ENCODE results near the gene SPTBN1.

The SPTBN1 gene

DNA sequence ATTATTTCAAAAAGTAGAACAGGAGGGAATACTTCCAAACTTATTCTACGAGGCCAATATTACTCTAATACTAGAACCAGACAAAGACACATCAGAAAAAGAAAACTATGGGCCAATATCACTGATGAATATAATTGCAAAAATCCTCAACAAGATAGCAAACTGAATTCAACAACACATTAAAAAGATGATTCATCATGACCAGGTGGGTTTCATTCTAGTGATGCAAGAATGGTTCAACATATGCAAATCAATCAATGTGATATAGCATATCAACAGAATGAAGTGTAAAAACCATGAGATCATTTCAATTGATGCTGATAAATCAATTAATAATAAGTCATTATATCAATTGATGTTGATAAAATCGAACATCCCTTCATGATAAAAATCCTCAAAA lies 244.9 kb downstream of the SPTBN1 start:
- no peaks in the 10 kb centered on the region for H3K27me3 ChIP-seq (ENCODE audit: control insufficient read depth, insufficient read depth, low read length)
- H3K9ac ChIP-seq (ENCODE audit: low read length) = no peak overlapping the region
- no peaks in the 10 kb centered on the region for H3K4me1 ChIP-seq (ENCODE audit: control insufficient read depth, insufficient read depth, low read length)
- peaks cover 7% of the 10 kb centered on the region; the same call in 1 of the 2 replicates for H3K9me3 ChIP-seq (ENCODE audit: control insufficient read depth, insufficient read depth, low read depth, low read length)
- no peak overlapping the region for H3K4me3 ChIP-seq (ENCODE audit: low read depth, low read length)
- no peak overlapping the region for H3K27ac ChIP-seq (ENCODE audit: low read depth, low read length)
- no peaks in the 10 kb centered on the region for H3K36me3 ChIP-seq (ENCODE audit: control insufficient read depth, insufficient read depth, low read length)

DNA sequence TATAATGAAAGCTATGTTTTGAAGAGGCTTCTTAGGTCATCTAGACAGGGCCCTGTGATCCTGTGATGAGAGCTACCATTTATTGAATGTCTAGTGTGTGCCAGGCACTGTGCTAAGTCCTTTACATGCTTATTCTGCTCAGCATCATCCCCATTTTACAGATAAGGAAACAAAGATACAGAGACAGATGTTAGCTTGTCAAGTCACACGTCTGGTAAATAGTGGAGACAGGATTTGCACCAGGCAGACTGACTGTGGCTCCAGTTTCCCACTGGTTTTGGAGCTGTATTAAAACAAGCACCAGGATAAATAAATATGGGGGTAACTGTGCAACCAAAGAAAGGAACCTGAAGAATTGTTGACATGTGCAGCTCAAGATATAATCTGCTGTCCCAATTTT lies 248.1 kb downstream of the SPTBN1 start:
- no peak overlapping the region for H3K27ac ChIP-seq (ENCODE audit: low read depth, low read length)
- no peaks in the 10 kb centered on the region for H3K4me1 ChIP-seq (ENCODE audit: control insufficient read depth, insufficient read depth, low read length)
- H3K4me3 ChIP-seq (ENCODE audit: low read depth, low read length) = no peak overlapping the region
- H3K36me3 ChIP-seq (ENCODE audit: control insufficient read depth, insufficient read depth, low read length) = no peaks in the 10 kb centered on the region
- no peaks in the 10 kb centered on the region for H3K27me3 ChIP-seq (ENCODE audit: control insufficient read depth, insufficient read depth, low read length)
- no peaks in the 10 kb centered on the region for H3K9me3 ChIP-seq (ENCODE audit: control insufficient read depth, insufficient read depth, low read depth, low read length)
- no peak overlapping the region for H3K9ac ChIP-seq (ENCODE audit: low read length)

DNA sequence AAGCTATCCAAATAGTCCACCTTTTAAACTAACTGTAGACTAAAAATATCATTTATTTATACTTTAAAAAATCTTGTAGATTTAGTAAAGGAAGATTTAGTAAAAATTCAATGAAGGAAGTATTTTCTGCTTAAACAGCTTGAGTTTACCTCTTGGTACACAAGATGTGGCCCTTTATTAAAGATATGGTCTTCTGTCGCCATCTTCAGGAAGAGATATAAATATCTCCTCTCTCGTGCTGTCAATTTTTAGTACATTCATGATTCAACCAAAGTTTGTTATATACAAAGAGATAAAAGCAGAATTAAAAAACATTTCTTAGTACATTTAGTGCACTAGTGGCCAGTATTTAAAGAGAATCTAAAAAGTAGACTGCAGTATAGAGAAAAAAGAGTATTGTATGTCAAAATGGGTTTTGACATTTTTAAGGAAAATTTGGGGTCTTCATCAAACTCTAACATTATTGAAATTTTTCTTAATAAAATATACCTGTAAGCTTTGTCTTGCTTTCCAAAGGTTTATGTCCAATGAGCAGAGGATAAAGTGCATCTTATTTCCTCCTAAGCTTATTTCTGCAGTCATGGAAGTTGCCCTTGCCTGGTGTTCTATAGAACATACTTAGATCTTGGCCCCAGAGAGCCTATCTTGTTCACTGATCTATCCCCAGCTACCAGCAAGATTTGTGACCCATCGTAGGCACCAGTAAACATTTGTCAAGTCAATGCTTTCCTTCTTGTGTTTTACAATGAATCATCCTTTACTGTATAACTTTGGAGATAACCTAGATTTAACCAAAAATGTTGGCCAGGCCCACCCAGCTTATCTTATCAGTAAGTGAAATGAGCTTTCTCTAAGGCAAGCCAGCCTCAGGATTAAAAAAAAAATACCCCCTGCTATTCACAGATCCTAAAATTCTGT lies 248.8 kb downstream of the SPTBN1 start:
- Histone ChIP-seq H3K9ac (ENCODE audit: low read length) (no peak overlapping the region), H3K27me3 (ENCODE audit: control insufficient read depth, insufficient read depth, low read length) (no peaks in the 10 kb centered on the region), H3K4me3 (ENCODE audit: low read depth, low read length) (no peak overlapping the region), H3K27ac (ENCODE audit: low read depth, low read length) (no peak overlapping the region), H3K36me3 (ENCODE audit: control insufficient read depth, insufficient read depth, low read length) (no peaks in the 10 kb centered on the region), H3K9me3 (ENCODE audit: control insufficient read depth, insufficient read depth, low read depth, low read length) (no peaks in the 10 kb centered on the region), H3K4me1 (ENCODE audit: control insufficient read depth, insufficient read depth, low read length) (0 out of 2 replicates have a peak, but pooled peaks cover 3% of the 10 kb centered on the region)

DNA sequence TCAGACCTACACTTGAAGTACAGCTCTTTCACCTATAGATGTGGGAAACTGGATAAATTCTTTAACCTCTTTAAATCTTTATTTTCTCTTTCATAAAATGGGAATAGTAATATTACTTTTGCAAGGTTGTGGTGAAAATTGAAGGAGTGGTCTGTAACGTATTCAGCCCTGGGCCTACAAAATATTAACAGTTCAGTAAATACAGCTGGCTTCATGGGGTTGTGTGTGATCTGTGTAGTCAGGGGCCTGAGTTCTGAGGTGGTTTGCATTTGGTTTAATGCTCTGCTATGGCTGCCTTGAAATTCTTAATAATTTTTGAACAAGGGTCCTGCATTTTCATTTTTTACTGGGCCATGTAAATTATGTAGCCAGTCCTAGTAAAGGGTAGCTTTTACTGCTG lies 250.5 kb downstream of the SPTBN1 start:
- H3K9ac ChIP-seq (ENCODE audit: low read length) = no peak overlapping the region
- no peak overlapping the region for H3K4me3 ChIP-seq (ENCODE audit: low read depth, low read length)
- 0 out of 2 replicates have a peak, but pooled peaks cover 3% of the 10 kb centered on the region for H3K4me1 ChIP-seq (ENCODE audit: control insufficient read depth, insufficient read depth, low read length)
- H3K9me3 ChIP-seq (ENCODE audit: control insufficient read depth, insufficient read depth, low read depth, low read length) = no peaks in the 10 kb centered on the region
- H3K27ac ChIP-seq (ENCODE audit: low read depth, low read length) = no peak overlapping the region
- H3K27me3 ChIP-seq (ENCODE audit: control insufficient read depth, insufficient read depth, low read length) = no peaks in the 10 kb centered on the region
- H3K36me3 ChIP-seq (ENCODE audit: control insufficient read depth, insufficient read depth, low read length) = no peaks in the 10 kb centered on the region

DNA sequence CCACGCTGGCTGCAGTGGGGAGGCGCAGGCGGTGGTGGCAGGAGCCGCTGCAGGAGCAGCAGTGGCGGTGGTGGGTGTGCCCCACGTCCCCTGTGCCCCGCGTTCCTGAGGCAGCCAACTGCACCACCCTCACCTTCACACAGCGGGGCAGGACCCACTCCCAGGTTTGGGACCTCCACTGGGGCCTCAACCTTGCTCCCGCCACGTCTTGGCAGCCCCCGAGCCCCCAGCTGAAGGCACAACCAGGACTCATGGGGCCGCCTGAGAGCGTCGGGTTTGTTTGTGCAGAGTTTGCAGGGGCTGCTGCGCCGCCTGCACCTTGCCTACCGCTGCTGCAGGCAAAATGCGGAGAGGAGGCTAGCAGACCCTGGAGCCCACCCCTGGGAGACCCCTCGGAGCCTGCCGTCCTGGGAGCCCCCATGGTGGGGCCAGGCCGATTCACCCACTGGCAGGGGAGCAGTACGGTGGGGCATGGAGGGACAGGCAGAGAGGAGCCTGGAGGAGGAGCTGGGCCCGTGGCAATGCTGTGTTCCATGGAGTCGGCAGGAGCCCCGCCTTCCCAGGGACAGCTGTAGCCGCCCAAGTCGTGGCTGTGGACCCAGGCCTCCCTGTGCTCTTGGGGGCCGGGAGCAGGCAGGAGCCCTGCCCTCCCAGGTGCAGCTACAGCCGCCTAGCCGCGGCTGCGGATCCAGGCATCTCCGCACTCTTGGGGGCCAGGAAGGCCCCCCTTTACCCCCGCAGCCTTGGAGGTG lies 252.6 kb downstream of the SPTBN1 start:
- no peaks in the 10 kb centered on the region for H3K27me3 ChIP-seq (ENCODE audit: control insufficient read depth, insufficient read depth, low read length)
- H3K27ac ChIP-seq (ENCODE audit: low read depth, low read length) = no peak overlapping the region
- peak overlapping the region; percentile 53 for H3K4me3 ChIP-seq (ENCODE audit: low read depth, low read length)
- H3K4me1 ChIP-seq (ENCODE audit: control insufficient read depth, insufficient read depth, low read length) = 0 out of 2 replicates have a peak, but pooled peaks cover 3% of the 10 kb centered on the region
- no peaks in the 10 kb centered on the region for H3K9me3 ChIP-seq (ENCODE audit: control insufficient read depth, insufficient read depth, low read depth, low read length)
- no peak overlapping the region for H3K9ac ChIP-seq (ENCODE audit: low read length)
- H3K36me3 ChIP-seq (ENCODE audit: control insufficient read depth, insufficient read depth, low read length) = no peaks in the 10 kb centered on the region

DNA sequence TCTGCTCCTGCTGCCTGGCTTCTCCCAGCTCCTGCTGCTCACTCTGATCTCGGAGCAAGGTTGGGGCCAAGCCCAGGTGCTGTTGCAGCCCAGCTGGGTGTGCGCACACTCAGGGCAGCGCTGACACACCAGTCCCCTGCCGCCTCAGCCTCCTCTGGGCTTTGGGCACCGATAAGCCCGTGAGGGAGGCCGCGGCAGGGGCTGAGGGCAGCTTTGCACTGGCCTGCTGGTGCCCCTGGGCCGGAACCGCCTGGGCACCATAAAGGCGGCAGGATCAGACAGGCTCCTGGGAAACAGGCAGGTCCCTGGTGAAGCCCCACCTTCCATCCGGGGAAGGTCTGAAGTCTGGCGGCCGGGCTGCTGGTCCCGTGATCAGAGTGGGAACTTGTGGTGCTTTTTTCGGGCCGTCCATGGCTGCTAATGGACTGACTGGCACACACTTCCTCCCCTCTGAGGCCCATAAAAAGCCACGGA lies 253.2 kb downstream of the SPTBN1 start:
- Histone ChIP-seq H3K9me3 (ENCODE audit: control insufficient read depth, insufficient read depth, low read depth, low read length) (no peaks in the 10 kb centered on the region), H3K4me1 (ENCODE audit: control insufficient read depth, insufficient read depth, low read length) (0 out of 2 replicates have a peak, but pooled peaks cover 3% of the 10 kb centered on the region), H3K36me3 (ENCODE audit: control insufficient read depth, insufficient read depth, low read length) (no peaks in the 10 kb centered on the region), H3K4me3 (ENCODE audit: low read depth, low read length) (peak overlapping the region; percentile 53), H3K27ac (ENCODE audit: low read depth, low read length) (no peak overlapping the region), H3K27me3 (ENCODE audit: control insufficient read depth, insufficient read depth, low read length) (no peaks in the 10 kb centered on the region), H3K9ac (ENCODE audit: low read length) (no peak overlapping the region)

DNA sequence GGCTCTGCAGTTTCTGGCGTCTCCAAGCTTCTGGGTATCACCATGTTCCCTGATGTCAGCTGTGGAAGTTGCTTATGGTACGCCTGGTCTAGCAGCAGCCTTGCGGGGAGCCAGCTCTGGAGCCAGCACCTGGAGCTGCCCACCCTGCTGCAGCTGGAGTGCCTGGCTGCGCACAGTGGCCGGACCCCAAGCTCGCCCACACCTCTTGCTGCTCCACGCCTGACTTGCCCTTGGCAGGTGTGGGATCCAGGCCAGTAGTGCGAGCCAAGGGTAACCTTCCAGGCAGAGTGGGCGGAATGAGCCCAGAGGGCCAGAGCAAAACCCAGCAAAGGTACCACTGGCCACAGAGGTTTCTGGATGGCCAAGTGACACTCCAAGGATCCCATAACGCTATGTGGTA lies 254.1 kb downstream of the SPTBN1 start:
- Histone ChIP-seq H3K9me3 (ENCODE audit: control insufficient read depth, insufficient read depth, low read depth, low read length) (no peaks in the 10 kb centered on the region), H3K27me3 (ENCODE audit: control insufficient read depth, insufficient read depth, low read length) (no peaks in the 10 kb centered on the region), H3K36me3 (ENCODE audit: control insufficient read depth, insufficient read depth, low read length) (no peaks in the 10 kb centered on the region), H3K4me3 (ENCODE audit: low read depth, low read length) (no peak overlapping the region), H3K4me1 (ENCODE audit: control insufficient read depth, insufficient read depth, low read length) (0 out of 2 replicates have a peak, but pooled peaks cover 3% of the 10 kb centered on the region), H3K27ac (ENCODE audit: low read depth, low read length) (no peak overlapping the region), H3K9ac (ENCODE audit: low read length) (no peak overlapping the region)

DNA sequence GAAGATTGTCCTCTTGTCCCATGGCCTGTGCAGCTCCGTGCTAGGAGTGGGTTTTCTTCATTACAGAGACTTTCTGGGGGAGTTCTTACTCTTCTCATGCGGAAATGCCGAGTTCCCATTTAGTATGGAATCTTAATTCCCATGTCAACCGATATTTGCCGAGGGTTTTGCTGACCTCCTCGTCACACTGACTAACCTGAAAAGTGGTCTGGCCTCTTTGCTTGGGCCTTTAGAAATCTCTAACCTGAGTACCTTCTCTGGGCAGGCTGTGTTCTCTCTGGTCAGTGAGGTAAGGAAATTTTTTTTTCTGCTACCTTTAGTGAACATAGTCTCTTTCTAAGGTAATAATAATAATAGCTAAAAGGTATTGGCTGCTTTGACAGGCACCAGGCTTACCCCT lies 256.4 kb downstream of the SPTBN1 start:
- no peak overlapping the region for H3K9ac ChIP-seq (ENCODE audit: low read length)
- no peaks in the 10 kb centered on the region for H3K9me3 ChIP-seq (ENCODE audit: control insufficient read depth, insufficient read depth, low read depth, low read length)
- H3K27me3 ChIP-seq (ENCODE audit: control insufficient read depth, insufficient read depth, low read length) = peaks cover 5% of the 10 kb centered on the region; the same call in 1 of the 2 replicates
- H3K4me1 ChIP-seq (ENCODE audit: control insufficient read depth, insufficient read depth, low read length) = 0 out of 2 replicates have a peak, but pooled peaks cover 3% of the 10 kb centered on the region
- H3K27ac ChIP-seq (ENCODE audit: low read depth, low read length) = no peak overlapping the region
- no peaks in the 10 kb centered on the region for H3K36me3 ChIP-seq (ENCODE audit: control insufficient read depth, insufficient read depth, low read length)
- no peak overlapping the region for H3K4me3 ChIP-seq (ENCODE audit: low read depth, low read length)

DNA sequence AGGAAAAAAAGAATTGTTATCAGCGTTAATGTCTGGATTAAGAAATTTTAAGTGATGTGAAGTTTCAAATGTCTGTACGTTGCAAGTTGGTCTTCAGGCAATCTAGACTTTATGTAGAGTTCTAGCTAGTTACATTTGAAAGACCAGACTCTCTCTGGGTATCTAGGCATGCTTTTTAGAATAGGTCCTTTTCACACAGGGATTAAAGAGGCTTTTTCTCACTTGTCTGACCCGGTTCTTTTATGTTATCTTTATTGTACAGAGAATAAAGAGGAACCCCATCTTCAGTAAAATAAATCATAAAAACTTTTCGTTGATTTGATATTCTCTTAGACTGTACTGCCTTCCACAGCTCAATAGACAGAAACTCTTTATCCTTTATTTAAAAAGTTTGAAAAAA lies 258.9 kb downstream of the SPTBN1 start:
- Histone ChIP-seq H3K9me3 (ENCODE audit: control insufficient read depth, insufficient read depth, low read depth, low read length) (no peaks in the 10 kb centered on the region), H3K9ac (ENCODE audit: low read length) (no peak overlapping the region), H3K36me3 (ENCODE audit: control insufficient read depth, insufficient read depth, low read length) (no peaks in the 10 kb centered on the region), H3K4me3 (ENCODE audit: low read depth, low read length) (no peak overlapping the region), H3K27me3 (ENCODE audit: control insufficient read depth, insufficient read depth, low read length) (peaks cover 5% of the 10 kb centered on the region; the same call in 1 of the 2 replicates), H3K27ac (ENCODE audit: low read depth, low read length) (no peak overlapping the region), H3K4me1 (ENCODE audit: control insufficient read depth, insufficient read depth, low read length) (no peaks in the 10 kb centered on the region)

DNA sequence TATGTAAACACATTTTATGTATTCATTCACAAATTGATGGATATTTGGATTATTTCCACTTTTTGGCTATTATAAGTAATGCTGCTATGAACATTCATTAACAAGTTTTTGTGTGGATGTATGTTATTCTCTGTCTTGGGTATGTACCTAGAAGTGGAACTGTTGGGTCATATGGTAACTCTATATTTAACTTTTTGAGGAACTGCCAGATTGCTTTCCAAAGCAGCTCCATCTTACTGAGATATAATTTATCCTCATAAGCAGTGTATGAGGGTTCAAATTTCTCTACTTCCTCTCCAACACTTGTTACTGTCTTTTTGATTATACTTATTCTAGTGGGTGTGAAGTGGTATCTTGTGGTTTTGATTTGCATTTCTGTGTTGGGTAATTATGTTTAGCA lies 260.2 kb downstream of the SPTBN1 start:
- Histone ChIP-seq H3K9me3 (ENCODE audit: control insufficient read depth, insufficient read depth, low read depth, low read length) (no peaks in the 10 kb centered on the region), H3K36me3 (ENCODE audit: control insufficient read depth, insufficient read depth, low read length) (no peaks in the 10 kb centered on the region), H3K27ac (ENCODE audit: low read depth, low read length) (no peak overlapping the region), H3K4me1 (ENCODE audit: control insufficient read depth, insufficient read depth, low read length) (no peaks in the 10 kb centered on the region), H3K27me3 (ENCODE audit: control insufficient read depth, insufficient read depth, low read length) (peaks cover 7% of the 10 kb centered on the region; the same call in 1 of the 2 replicates), H3K9ac (ENCODE audit: low read length) (no peak overlapping the region), H3K4me3 (ENCODE audit: low read depth, low read length) (no peak overlapping the region)

DNA sequence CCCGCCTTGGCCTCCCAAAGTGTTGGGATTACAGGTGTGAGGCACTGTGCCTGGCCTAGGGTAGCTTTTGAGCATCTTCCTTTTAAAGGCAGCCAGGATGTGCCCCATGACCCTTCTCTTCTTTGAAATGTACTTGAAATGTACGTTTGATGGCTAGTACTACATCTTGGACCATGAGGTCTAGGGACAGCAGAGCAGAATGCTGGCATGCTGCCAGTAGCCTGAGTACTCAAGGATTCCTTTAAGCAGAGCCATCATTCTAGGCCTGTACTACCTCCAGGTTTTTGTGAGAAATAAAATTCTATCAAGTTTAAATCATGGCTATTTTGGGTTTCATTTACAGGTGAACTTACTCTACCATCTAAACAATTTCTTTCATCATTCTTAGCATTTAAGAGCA lies 264.4 kb downstream of the SPTBN1 start:
- Histone ChIP-seq H3K27me3 (ENCODE audit: control insufficient read depth, insufficient read depth, low read length) (peaks cover 28% of the 10 kb centered on the region), H3K4me1 (ENCODE audit: control insufficient read depth, insufficient read depth, low read length) (no peaks in the 10 kb centered on the region), H3K27ac (ENCODE audit: low read depth, low read length) (no peak overlapping the region), H3K4me3 (ENCODE audit: low read depth, low read length) (no peak overlapping the region), H3K36me3 (ENCODE audit: control insufficient read depth, insufficient read depth, low read length) (no peaks in the 10 kb centered on the region), H3K9ac (ENCODE audit: low read length) (no peak overlapping the region), H3K9me3 (ENCODE audit: control insufficient read depth, insufficient read depth, low read depth, low read length) (no peaks in the 10 kb centered on the region)
